CD4-positive, alpha-beta memory T cell (primary cell): ENCODE results near the gene KCTD17. TPM values are rescaled to one million over a fixed set of nuclear protein-coding genes. Genes with fewer than 3 reads are reported as not detected.

Experiments
- CTCF ChIA-PET: fragments of 350-600 bp; sonication (Branson Sonifier 250); formaldehyde crosslinking; loops from one replicate; lab custom pipeline; 2021; ENCODE audit warnings: inconsistent platforms; ENCODE audit not compliant: partially characterized antibody; lab: Charles Lee
- POLR2A ChIA-PET: fragments of 350-600 bp; sonication (Branson Sonifier 250); formaldehyde crosslinking; loops from one replicate; lab custom pipeline; 2021; ENCODE audit not compliant: partially characterized antibody; lab: Charles Lee
- DNase-seq, 5 donors: peaks; one replicate each; pipeline versions ENCODE4 v3.0.0 to v3.0.0-alpha.2; 2020 to 2022; ENCODE audit warnings: mixed read lengths in 1 of 5
- H3K27ac ChIP-seq: one replicate; pipeline ENCODE4 v1.7.0; 2013; ENCODE audit warnings: low read depth, low read length
- H3K27me3 ChIP-seq: 2 replicates; pipeline ENCODE4 v1.7.0; 2013; ENCODE audit warnings: mild to moderate bottlenecking, low read length, moderate library complexity; ENCODE audit not compliant: insufficient read depth
- H3K36me3 ChIP-seq: 2 replicates; pipeline ENCODE4 v1.7.0; 2013; ENCODE audit warnings: mild to moderate bottlenecking, low read length, moderate library complexity; ENCODE audit not compliant: insufficient read depth
- H3K4me1 ChIP-seq: 2 replicates; pipeline ENCODE4 v1.7.0; 2013; ENCODE audit warnings: mild to moderate bottlenecking, low read length, moderate library complexity; ENCODE audit not compliant: insufficient read depth
- H3K4me3 ChIP-seq, 2 donors: one replicate each; pipeline ENCODE4 v1.7.0; 2013; ENCODE audit warnings: low read length in 2 of 2, mild to moderate bottlenecking in 1 of 2
- H3K9me3 ChIP-seq, 2 donors: one replicate each; pipeline ENCODE4 v1.7.0; 2013; ENCODE audit warnings: low read length in 2 of 2, control low read depth in 1 of 2; ENCODE audit not compliant: control insufficient read depth in 1 of 2
- H3K27ac Mint-ChIP-seq, 7 donors: one replicate each; pipeline ENCODE4 v1.8.0; 2020 to 2021; ENCODE audit warnings: mixed read lengths in 7 of 7, mild to moderate bottlenecking in 6 of 7, inconsistent platforms in 3 of 7, moderate library complexity in 3 of 7
- H3K27me3 Mint-ChIP-seq, 2 donors: one replicate each; pipeline ENCODE4 v1.8.0; 2020 to 2021; ENCODE audit warnings: mixed read lengths in 2 of 2
- H3K36me3 Mint-ChIP-seq, 2 donors: one replicate each; pipeline ENCODE4 v1.8.0; 2020 to 2021; ENCODE audit warnings: mixed read lengths in 2 of 2, inconsistent platforms in 1 of 2, mild to moderate bottlenecking in 1 of 2
- H3K4me1 Mint-ChIP-seq, 4 donors: one replicate each; pipeline ENCODE4 v1.8.0; 2020 to 2021; ENCODE audit warnings: mixed read lengths in 4 of 4, mild to moderate bottlenecking in 1 of 4
- H3K4me3 Mint-ChIP-seq, 8 donors: one replicate each; pipeline ENCODE4 v1.8.0; 2020 to 2021; ENCODE audit warnings: mixed read lengths in 8 of 8, mild to moderate bottlenecking in 7 of 8, moderate library complexity in 6 of 8, inconsistent platforms in 3 of 8
- H3K9me3 Mint-ChIP-seq, 8 donors: one replicate each; pipeline ENCODE4 v1.8.0; 2020 to 2021; ENCODE audit warnings: mixed read lengths in 8 of 8, mild to moderate bottlenecking in 5 of 8, inconsistent platforms in 3 of 8, moderate library complexity in 1 of 8
- intact Hi-C: fragments of 100-400 bp; cut with micrococcal nuclease; formaldehyde crosslinking; loops from one replicate; pipeline ENCODE4 v1.15.1; 2023
- polyA plus RNA-seq, 2 donors: library from polyadenylated mRNA; unstranded; fragments of 300-500 nt; fragmentation: Illumina TruSeq; gene quantifications; one replicate each; pipeline ENCODE4 v1.2.3, GENCODE V29; 2021
- total RNA-seq, 2 experiments: library from RNA; stranded (reverse); gene quantifications; one replicate each; pipeline ENCODE4 v1.2.3, GENCODE V29; 2021

Gene KCTD17
- total and polyA plus RNA-seq, 4 experiments from 2014 or later, result 9.0 to 33.4 (median 22.7) TPM

DNA sequence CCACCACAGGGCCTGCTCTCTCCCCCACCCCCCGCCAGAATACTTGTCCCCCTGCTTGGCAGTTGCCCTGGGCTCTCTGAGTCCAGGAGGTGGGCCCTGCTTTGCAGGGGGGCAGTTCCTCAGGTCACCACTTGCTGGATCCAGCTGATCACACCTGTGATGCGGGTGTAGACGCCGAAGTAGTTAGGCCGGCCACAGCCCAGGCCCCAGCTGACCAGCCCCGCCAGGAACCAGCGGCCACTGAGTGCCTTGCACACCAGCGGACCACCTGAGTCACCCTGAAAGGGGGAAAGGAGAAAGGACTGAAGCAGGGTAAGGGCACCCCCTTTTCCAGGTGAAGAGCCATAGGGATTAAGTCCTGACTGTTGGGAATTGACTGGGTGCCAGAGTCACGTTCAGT is 14.4 kb downstream of the KCTD17 start:
- Mint-ChIP-seq H3K9me3 (no peaks in the 10 kb centered on the region), H3K4me1 (peaks cover 0 to 4% (median 1%) of the 10 kb centered on the region in 4 donors), H3K27ac (no peak overlapping the region), H3K27me3 (peaks cover 3 to 10% of the 10 kb centered on the region in 2 donors), H3K36me3 (peaks cover 6 to 11% of the 10 kb centered on the region in 2 donors), H3K4me3 (no peak overlapping the region)
- no peak overlapping the region for H3K27ac ChIP-seq
- no peaks in the 10 kb centered on the region for H3K36me3 ChIP-seq
- H3K4me1 ChIP-seq, result peaks cover under 1% of the 10 kb centered on the region
- ChIA-PET POLR2A (no interaction called here), CTCF (interaction anchor here (1.0 kb wide), 1 partner anchor 14 kb away, joined by 3 read pairs; no protein-coding TSS in a partner anchor)
- H3K4me3 ChIP-seq, result no peak overlapping the region
- H3K9me3 ChIP-seq, result no peaks in the 10 kb centered on the region
- intact Hi-C loops, result no loop called here
- no peaks in the 10 kb centered on the region for H3K27me3 ChIP-seq
- no peak for DNase-seq

DNA sequence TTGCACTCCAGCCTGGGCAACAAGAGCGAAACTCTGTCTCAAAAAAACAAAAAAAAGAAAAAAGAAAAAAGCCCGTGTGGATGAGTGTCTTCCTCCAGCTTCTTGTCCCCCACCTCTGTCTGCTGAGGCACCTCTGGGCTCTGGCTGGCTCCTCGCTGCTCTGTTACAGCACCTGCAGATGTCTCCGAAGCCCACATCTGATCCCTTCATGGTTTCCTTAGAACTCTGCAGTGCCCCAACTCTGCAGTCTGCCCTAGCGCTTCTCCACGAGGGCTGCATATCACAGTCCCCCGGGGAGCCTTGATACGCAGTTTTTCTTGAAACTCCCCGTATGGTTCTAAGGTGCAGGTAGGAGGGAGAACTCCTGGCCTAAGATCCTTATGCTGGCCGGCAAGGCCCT is 15.9 kb downstream of the KCTD17 start:
- no peak for DNase-seq
- intact Hi-C loops, result no loop called here
- Mint-ChIP-seq H3K27me3 (peaks cover 3 to 10% of the 10 kb centered on the region in 2 donors), H3K4me3 (no peak overlapping the region), H3K4me1 (peaks cover 0 to 2% (median 0%) of the 10 kb centered on the region in 4 donors), H3K9me3 (no peaks in the 10 kb centered on the region), H3K27ac (no peak overlapping the region), H3K36me3 (peaks cover 6 to 8% of the 10 kb centered on the region in 2 donors)
- Histone ChIP-seq H3K27ac (no peak overlapping the region), H3K4me3 (no peak overlapping the region), H3K36me3 (no peaks in the 10 kb centered on the region), H3K4me1 (no peaks in the 10 kb centered on the region), H3K9me3 (no peaks in the 10 kb centered on the region), H3K27me3 (no peaks in the 10 kb centered on the region)
- ChIA-PET CTCF (interaction anchor here (1.8 kb wide), 1 partner anchor 9 kb away, joined by 6 read pairs; no protein-coding TSS in a partner anchor), POLR2A (no interaction called here)

DNA sequence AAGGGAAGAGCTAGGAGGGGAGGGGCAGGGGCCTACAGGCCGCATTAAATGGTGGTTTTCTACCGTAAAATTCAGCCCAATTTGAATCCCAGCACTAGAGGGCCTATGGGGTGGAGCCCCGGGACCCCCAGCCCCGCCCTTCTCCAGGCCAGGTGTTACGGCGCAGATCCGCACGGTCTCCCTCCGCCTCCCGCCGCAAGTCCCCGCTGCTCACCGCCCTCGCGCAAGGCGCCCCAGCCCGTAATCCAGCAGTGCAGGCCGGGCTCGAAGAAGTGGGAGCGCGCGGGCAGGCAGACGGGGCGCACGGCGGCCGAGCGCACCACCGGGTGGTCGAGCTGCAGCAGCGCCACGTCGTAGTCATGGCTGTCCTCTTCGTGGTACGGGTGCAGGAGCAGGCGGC is 17.3 kb downstream of the KCTD17 start:
- no peak overlapping the region for H3K27ac ChIP-seq
- H3K4me1 Mint-ChIP-seq, result peaks cover 0 to 2% (median 0%) of the 10 kb centered on the region in 4 donors
- H3K27me3 Mint-ChIP-seq, result peaks cover 3 to 10% of the 10 kb centered on the region in 2 donors
- POLR2A ChIA-PET, result no interaction called here
- no peaks in the 10 kb centered on the region for H3K4me1 ChIP-seq
- H3K27ac Mint-ChIP-seq, result no peak overlapping the region
- H3K36me3 ChIP-seq, result no peaks in the 10 kb centered on the region
- CTCF ChIA-PET, result interaction anchor here (0.6 kb wide), 1 partner anchor 24 kb away, joined by 3 read pairs; no protein-coding TSS in a partner anchor
- no peak overlapping the region for H3K4me3 ChIP-seq
- peaks cover 6% of the 10 kb centered on the region in 2 donors for H3K36me3 Mint-ChIP-seq
- no peak for DNase-seq
- intact Hi-C loops, result no loop called here
- no peaks in the 10 kb centered on the region for H3K27me3 ChIP-seq
- no peaks in the 10 kb centered on the region for H3K9me3 Mint-ChIP-seq
- no peak overlapping the region for H3K4me3 Mint-ChIP-seq
- H3K9me3 ChIP-seq, result no peaks in the 10 kb centered on the region

DNA sequence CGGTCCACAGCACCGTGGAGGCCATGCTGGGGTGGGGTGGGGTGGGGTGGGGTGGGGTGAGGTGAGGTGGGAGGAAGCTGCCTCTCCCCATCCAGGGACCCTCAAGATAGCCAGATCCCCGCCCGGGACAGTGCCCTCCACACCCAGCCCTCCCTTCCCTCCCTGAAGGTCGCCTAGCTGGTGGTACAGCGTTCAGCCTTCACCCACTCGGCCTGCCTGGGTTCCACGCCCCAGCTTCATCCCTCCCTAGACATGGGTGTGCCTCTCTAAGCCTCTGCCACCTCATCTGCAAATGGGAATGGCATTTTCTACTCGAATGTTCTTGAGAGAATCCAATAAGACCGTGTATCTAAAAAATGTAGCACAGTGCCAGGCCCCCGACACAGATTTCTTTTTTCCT is 17.8 kb downstream of the KCTD17 start:
- H3K4me1 Mint-ChIP-seq, result peaks cover 0 to 2% (median 0%) of the 10 kb centered on the region in 4 donors
- no peak for DNase-seq
- peaks cover 3 to 5% of the 10 kb centered on the region in 2 donors for H3K36me3 Mint-ChIP-seq
- Histone ChIP-seq H3K4me3 (no peak overlapping the region), H3K36me3 (no peaks in the 10 kb centered on the region), H3K9me3 (no peaks in the 10 kb centered on the region), H3K27ac (no peak overlapping the region), H3K4me1 (no peaks in the 10 kb centered on the region), H3K27me3 (no peaks in the 10 kb centered on the region)
- CTCF ChIA-PET, result no interaction called here
- H3K4me3 Mint-ChIP-seq, result no peak overlapping the region
- POLR2A ChIA-PET, result no interaction called here
- intact Hi-C loops, result no loop called here
- no peak overlapping the region for H3K27ac Mint-ChIP-seq
- H3K27me3 Mint-ChIP-seq, result peaks cover 4 to 10% of the 10 kb centered on the region in 2 donors
- no peaks in the 10 kb centered on the region for H3K9me3 Mint-ChIP-seq

DNA sequence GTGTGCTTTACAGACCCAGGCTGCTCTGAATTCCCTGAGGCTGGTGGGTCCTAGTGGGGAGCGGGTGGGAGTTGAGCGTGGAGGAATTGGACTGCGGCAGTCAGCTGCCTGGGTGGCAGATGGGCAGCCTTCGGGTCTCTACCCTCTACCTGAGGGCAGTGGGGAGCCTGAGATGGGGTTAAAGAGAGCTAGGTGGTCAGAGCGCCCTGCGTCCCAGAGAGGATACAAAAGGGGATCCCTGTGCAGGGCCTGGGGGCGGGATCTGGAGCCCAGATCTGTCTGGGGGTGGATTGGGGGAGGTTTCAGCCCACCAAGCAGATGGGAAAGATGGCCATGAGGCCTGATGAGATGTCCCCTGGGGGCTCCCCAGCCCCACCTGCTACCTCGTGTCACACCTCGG is 18.2 kb downstream of the KCTD17 start:
- H3K27ac ChIP-seq, result no peak overlapping the region
- H3K9me3 Mint-ChIP-seq, result no peaks in the 10 kb centered on the region

DNA sequence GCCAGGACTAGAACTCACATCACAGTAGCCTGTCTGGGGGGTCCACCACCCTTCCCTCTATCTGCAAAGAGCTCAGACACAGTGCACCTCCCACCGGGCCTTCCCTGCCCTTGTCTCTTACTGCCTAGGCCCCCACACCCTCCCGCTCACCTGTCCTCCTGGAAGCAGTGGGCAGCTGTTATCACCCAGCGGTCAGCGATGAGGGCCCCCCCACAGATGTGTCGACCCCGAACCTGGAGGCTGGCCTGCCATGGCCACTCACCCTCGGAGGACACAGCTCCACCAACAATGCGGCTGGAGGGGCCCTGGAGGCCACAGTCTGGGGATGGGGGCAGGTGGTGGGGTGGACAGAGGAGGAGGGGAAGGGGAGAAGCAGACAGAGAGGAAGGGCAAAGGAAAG is 18.8 kb downstream of the KCTD17 start:
- H3K27ac ChIP-seq, result no peak overlapping the region
- H3K4me1 ChIP-seq, result no peaks in the 10 kb centered on the region
- no peaks in the 10 kb centered on the region for H3K9me3 Mint-ChIP-seq
- no peak overlapping the region for H3K4me3 ChIP-seq
- H3K27me3 ChIP-seq, result no peaks in the 10 kb centered on the region
- CTCF ChIA-PET, result no interaction called here
- H3K4me1 Mint-ChIP-seq, result peaks cover 0 to 2% (median 0%) of the 10 kb centered on the region in 4 donors
- H3K27me3 Mint-ChIP-seq, result peaks cover 7 to 13% of the 10 kb centered on the region in 2 donors
- H3K9me3 ChIP-seq, result no peaks in the 10 kb centered on the region
- H3K4me3 Mint-ChIP-seq, result no peak overlapping the region
- H3K36me3 ChIP-seq, result no peaks in the 10 kb centered on the region
- no peak overlapping the region for H3K27ac Mint-ChIP-seq
- intact Hi-C loops, result no loop called here
- H3K36me3 Mint-ChIP-seq, result peaks cover 0 to 1% of the 10 kb centered on the region in 2 donors
- POLR2A ChIA-PET, result no interaction called here
- no peak for DNase-seq

More for the DNA sequence above, 18.2 kb downstream of the KCTD17 start:
- Histone ChIP-seq H3K27me3 (no peaks in the 10 kb centered on the region), H3K9me3 (no peaks in the 10 kb centered on the region), H3K4me3 (no peak overlapping the region), H3K36me3 (no peaks in the 10 kb centered on the region), H3K4me1 (no peaks in the 10 kb centered on the region)
- Mint-ChIP-seq H3K27me3 (peaks cover 7 to 10% of the 10 kb centered on the region in 2 donors), H3K27ac (no peak overlapping the region), H3K4me3 (no peak overlapping the region), H3K36me3 (peaks cover under 1 to 1% of the 10 kb centered on the region in 2 donors), H3K4me1 (peaks cover 0 to 2% (median 0%) of the 10 kb centered on the region in 4 donors)
- intact Hi-C loops, result no loop called here
- ChIA-PET POLR2A (no interaction called here), CTCF (no interaction called here)
- no peak for DNase-seq

DNA sequence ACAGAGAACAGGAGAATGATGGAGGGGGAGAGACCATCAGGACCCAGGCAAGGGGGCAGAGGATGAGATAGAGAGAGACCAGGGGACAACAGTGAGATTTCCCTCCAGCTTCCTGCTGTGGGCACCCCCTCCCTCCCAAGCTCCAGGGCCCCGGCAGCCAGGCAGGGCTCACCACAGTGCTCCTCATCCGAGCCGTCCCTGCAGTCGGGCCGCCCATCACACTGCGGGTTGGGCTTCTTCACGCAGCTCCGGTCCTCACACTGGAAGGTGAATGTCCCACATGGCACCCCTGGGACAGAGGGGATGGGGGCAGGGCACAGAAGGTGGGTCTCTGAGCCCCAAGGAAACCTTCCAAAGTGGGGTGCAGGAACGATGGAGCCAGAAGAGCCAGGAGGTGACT is 19.2 kb downstream of the KCTD17 start:
- Histone ChIP-seq H3K4me3 (no peak overlapping the region), H3K9me3 (no peaks in the 10 kb centered on the region), H3K36me3 (no peaks in the 10 kb centered on the region), H3K27me3 (no peaks in the 10 kb centered on the region), H3K4me1 (no peaks in the 10 kb centered on the region), H3K27ac (no peak overlapping the region)
- peaks cover 0 to 1% of the 10 kb centered on the region in 2 donors for H3K36me3 Mint-ChIP-seq
- H3K27me3 Mint-ChIP-seq, result peaks cover 7 to 13% of the 10 kb centered on the region in 2 donors
- H3K4me3 Mint-ChIP-seq, result no peak overlapping the region
- H3K4me1 Mint-ChIP-seq, result peaks cover 0 to 2% (median 0%) of the 10 kb centered on the region in 4 donors
- H3K9me3 Mint-ChIP-seq, result peaks cover 0 to 1% (median 0%) of the 10 kb centered on the region in 8 donors
- ChIA-PET POLR2A (no interaction called here), CTCF (no interaction called here)
- no peak overlapping the region for H3K27ac Mint-ChIP-seq
- intact Hi-C loops, result no loop called here
- no peak for DNase-seq
